ENCODE data around the gene MLF1.

MLF1 gene

GRCh38 chr3:158572766-158573060 is 1.7 kb downstream of the MLF1 start:
- no peaks in the 10 kb centered on the region for H3K27me3 ChIP-seq (ENCODE audit: control insufficient read depth in 5 of 5, insufficient read depth in 4 of 5, low read length in 5 of 5)
- no peaks in the 10 kb centered on the region for H3K36me3 ChIP-seq (ENCODE audit: control insufficient read depth in 5 of 5, insufficient read depth in 5 of 5, low read length in 5 of 5)
- no peaks in the 10 kb centered on the region for H3K9me3 ChIP-seq (ENCODE audit: control insufficient read depth in 5 of 5, low read length in 5 of 5)
- peaks cover 0 to 15% (median 11%) of the 10 kb centered on the region in 5 donors for H3K4me1 ChIP-seq (ENCODE audit: control insufficient read depth in 5 of 5, insufficient read depth in 5 of 5, low read length in 5 of 5)
- H3K27ac ChIP-seq (ENCODE audit: low read depth, low read length), result no peak overlapping the region
- H3K9ac ChIP-seq (ENCODE audit: low read length in 5 of 5), result no peak overlapping the region
- H3K4me3 ChIP-seq (ENCODE audit: low read depth in 1 of 5, low read length in 5 of 5), result no peak overlapping the region

DNA sequence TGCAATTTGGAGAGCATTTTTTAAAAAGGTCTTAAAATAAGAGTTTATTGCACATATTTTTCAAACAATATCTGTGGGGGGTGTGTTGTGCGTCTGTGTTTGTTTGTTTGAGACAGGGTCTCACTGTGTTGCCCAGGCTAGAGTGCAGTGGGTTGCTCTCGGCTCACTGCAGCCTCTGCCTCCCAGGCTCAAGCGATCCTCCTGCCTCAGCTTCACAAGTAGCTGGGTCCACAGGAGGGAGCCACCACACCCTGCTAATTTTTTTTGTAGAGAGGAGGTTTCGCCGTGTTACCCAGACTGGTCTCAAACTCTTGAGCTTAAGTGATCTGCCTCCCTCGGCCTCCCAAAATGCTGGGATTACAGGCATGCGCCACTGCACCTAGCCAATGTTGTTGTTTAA is 2.7 kb downstream of the MLF1 start:
- no peaks in the 10 kb centered on the region for H3K27me3 ChIP-seq (ENCODE audit: control insufficient read depth in 5 of 5, insufficient read depth in 4 of 5, low read length in 5 of 5)
- peaks cover 0 to 15% (median 11%) of the 10 kb centered on the region in 5 donors for H3K4me1 ChIP-seq (ENCODE audit: control insufficient read depth in 5 of 5, insufficient read depth in 5 of 5, low read length in 5 of 5)
- H3K4me3 ChIP-seq (ENCODE audit: low read depth in 1 of 5, low read length in 5 of 5), result no peak overlapping the region
- H3K27ac ChIP-seq (ENCODE audit: low read depth, low read length), result no peak overlapping the region
- no peaks in the 10 kb centered on the region for H3K9me3 ChIP-seq (ENCODE audit: control insufficient read depth in 5 of 5, low read length in 5 of 5)
- H3K9ac ChIP-seq (ENCODE audit: low read length in 5 of 5), result no peak overlapping the region
- no peaks in the 10 kb centered on the region for H3K36me3 ChIP-seq (ENCODE audit: control insufficient read depth in 5 of 5, insufficient read depth in 5 of 5, low read length in 5 of 5)

DNA sequence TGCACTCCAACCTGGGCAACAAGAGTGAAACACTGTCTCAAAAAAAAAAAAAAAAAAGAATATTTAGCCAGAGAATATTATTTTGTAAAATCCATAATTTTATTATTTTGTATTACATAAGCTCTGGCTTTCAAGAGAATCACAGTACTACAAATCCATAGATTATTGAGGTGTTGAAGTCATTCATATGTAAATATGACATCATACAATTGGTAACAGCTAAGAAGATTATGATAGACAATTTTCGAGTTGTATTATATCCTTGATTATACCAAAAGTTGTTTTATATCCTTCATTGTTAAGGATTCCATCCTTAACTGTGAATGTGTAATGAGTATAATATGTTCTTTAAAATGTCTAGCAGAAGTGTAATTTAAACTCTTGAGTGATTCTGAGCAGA is 3.7 kb downstream of the MLF1 start:
- no peak overlapping the region for H3K27ac ChIP-seq (ENCODE audit: low read depth, low read length)
- H3K4me1 ChIP-seq (ENCODE audit: control insufficient read depth in 5 of 5, insufficient read depth in 5 of 5, low read length in 5 of 5), result peaks cover 0 to 15% (median 11%) of the 10 kb centered on the region in 5 donors
- H3K9ac ChIP-seq (ENCODE audit: low read length in 5 of 5), result no peak overlapping the region
- H3K9me3 ChIP-seq (ENCODE audit: control insufficient read depth in 5 of 5, low read length in 5 of 5), result no peaks in the 10 kb centered on the region
- no peaks in the 10 kb centered on the region for H3K27me3 ChIP-seq (ENCODE audit: control insufficient read depth in 5 of 5, insufficient read depth in 4 of 5, low read length in 5 of 5)
- H3K36me3 ChIP-seq (ENCODE audit: control insufficient read depth in 5 of 5, insufficient read depth in 5 of 5, low read length in 5 of 5), result no peaks in the 10 kb centered on the region
- no peak overlapping the region for H3K4me3 ChIP-seq (ENCODE audit: low read depth in 1 of 5, low read length in 5 of 5)

DNA sequence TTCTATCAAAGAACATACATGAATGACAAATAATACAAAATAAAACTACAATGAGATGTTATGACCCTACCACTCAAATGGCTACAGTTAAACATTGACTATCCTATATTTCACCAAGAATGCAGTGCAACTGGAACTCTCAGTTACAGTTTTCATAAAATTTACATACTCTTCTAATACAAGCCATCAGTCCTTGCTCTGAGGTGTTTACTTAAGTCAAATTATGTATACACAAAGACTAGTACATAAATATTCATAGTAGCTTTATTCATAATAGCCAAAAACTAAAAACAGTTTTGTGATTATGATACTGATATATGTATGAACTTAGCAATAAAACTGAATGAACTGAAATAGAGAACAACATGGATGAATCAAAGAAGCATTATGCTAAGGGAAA is 19.2 kb downstream of the MLF1 start:
- Histone ChIP-seq H3K4me1 (ENCODE audit: control insufficient read depth in 5 of 5, insufficient read depth in 5 of 5, low read length in 5 of 5) (no peaks in the 10 kb centered on the region), H3K9ac (ENCODE audit: low read length in 5 of 5) (no peak overlapping the region), H3K27me3 (ENCODE audit: control insufficient read depth in 5 of 5, insufficient read depth in 4 of 5, low read length in 5 of 5) (no peaks in the 10 kb centered on the region), H3K9me3 (ENCODE audit: control insufficient read depth in 5 of 5, low read length in 5 of 5) (no peaks in the 10 kb centered on the region), H3K36me3 (ENCODE audit: control insufficient read depth in 5 of 5, insufficient read depth in 5 of 5, low read length in 5 of 5) (no peaks in the 10 kb centered on the region), H3K4me3 (ENCODE audit: low read depth in 1 of 5, low read length in 5 of 5) (no peak overlapping the region), H3K27ac (ENCODE audit: low read depth, low read length) (no peak overlapping the region)

- Histone ChIP-seq H3K27me3 (ENCODE audit: control insufficient read depth in 5 of 5, insufficient read depth in 4 of 5, low read length in 5 of 5) (no peaks in the 10 kb centered on the region), H3K9ac (ENCODE audit: low read length in 5 of 5) (no peak overlapping the region), H3K27ac (ENCODE audit: low read depth, low read length) (no peak overlapping the region), H3K9me3 (ENCODE audit: control insufficient read depth in 5 of 5, low read length in 5 of 5) (no peaks in the 10 kb centered on the region), H3K36me3 (ENCODE audit: control insufficient read depth in 5 of 5, insufficient read depth in 5 of 5, low read length in 5 of 5) (peaks cover 0 to 5% (median 2%) of the 10 kb centered on the region in 5 donors), H3K4me3 (ENCODE audit: low read depth in 1 of 5, low read length in 5 of 5) (no peak overlapping the region), H3K4me1 (ENCODE audit: control insufficient read depth in 5 of 5, insufficient read depth in 5 of 5, low read length in 5 of 5) (no peaks in the 10 kb centered on the region)
Measured at GRCh38 chr3:158600787-158601186, 29.8 kb downstream of the MLF1 start.

- peaks cover 0 to 5% (median 2%) of the 10 kb centered on the region in 5 donors for H3K36me3 ChIP-seq (ENCODE audit: control insufficient read depth in 5 of 5, insufficient read depth in 5 of 5, low read length in 5 of 5)
- no peaks in the 10 kb centered on the region for H3K9me3 ChIP-seq (ENCODE audit: control insufficient read depth in 5 of 5, low read length in 5 of 5)
- no peak overlapping the region for H3K9ac ChIP-seq (ENCODE audit: low read length in 5 of 5)
- H3K27ac ChIP-seq (ENCODE audit: low read depth, low read length), result no peak overlapping the region
- H3K27me3 ChIP-seq (ENCODE audit: control insufficient read depth in 5 of 5, insufficient read depth in 4 of 5, low read length in 5 of 5), result no peaks in the 10 kb centered on the region
- no peaks in the 10 kb centered on the region for H3K4me1 ChIP-seq (ENCODE audit: control insufficient read depth in 5 of 5, insufficient read depth in 5 of 5, low read length in 5 of 5)
- H3K4me3 ChIP-seq (ENCODE audit: low read depth in 1 of 5, low read length in 5 of 5), result no peak overlapping the region
Measured at GRCh38 chr3:158602227-158602626, 31.2 kb downstream of the MLF1 start.

GRCh38 chr3:158617982-158618875 is 47.2 kb downstream of the MLF1 start:
- H3K9me3 ChIP-seq (ENCODE audit: control insufficient read depth in 5 of 5, low read length in 5 of 5), result peaks cover 0 to 15% (median 7%) of the 10 kb centered on the region in 5 donors
- H3K4me1 ChIP-seq (ENCODE audit: control insufficient read depth in 5 of 5, insufficient read depth in 5 of 5, low read length in 5 of 5), result no peaks in the 10 kb centered on the region
- H3K27ac ChIP-seq (ENCODE audit: low read depth, low read length), result no peak overlapping the region
- no peak overlapping the region for H3K9ac ChIP-seq (ENCODE audit: low read length in 5 of 5)
- H3K36me3 ChIP-seq (ENCODE audit: control insufficient read depth in 5 of 5, insufficient read depth in 5 of 5, low read length in 5 of 5), result no peaks in the 10 kb centered on the region
- H3K27me3 ChIP-seq (ENCODE audit: control insufficient read depth in 5 of 5, insufficient read depth in 4 of 5, low read length in 5 of 5), result no peaks in the 10 kb centered on the region
- no peak overlapping the region for H3K4me3 ChIP-seq (ENCODE audit: low read depth in 1 of 5, low read length in 5 of 5)

DNA sequence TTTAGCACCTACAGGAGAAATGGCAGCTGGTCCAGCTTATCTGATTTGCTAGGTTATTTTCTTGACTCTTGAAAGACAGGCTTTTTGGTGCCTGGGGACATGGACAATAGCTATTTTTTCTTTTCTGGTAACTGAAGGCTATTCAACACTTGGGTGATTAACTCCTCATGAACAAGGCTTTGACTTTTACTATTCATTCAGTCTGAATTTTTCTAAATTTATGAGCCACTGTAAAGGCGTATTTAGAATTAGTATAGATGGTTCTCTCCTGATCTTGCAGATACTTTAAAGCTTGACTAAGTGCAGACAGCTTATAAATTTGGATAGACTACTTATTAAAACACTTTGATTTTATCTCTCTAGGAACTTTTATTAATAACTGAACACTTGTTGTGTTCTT is 54.9 kb downstream of the MLF1 start:
- Histone ChIP-seq H3K27ac (ENCODE audit: low read depth, low read length) (no peak overlapping the region), H3K36me3 (ENCODE audit: control insufficient read depth in 5 of 5, insufficient read depth in 5 of 5, low read length in 5 of 5) (no peaks in the 10 kb centered on the region), H3K9ac (ENCODE audit: low read length in 5 of 5) (no peak overlapping the region), H3K4me1 (ENCODE audit: control insufficient read depth in 5 of 5, insufficient read depth in 5 of 5, low read length in 5 of 5) (no peaks in the 10 kb centered on the region), H3K4me3 (ENCODE audit: low read depth in 1 of 5, low read length in 5 of 5) (no peak overlapping the region), H3K27me3 (ENCODE audit: control insufficient read depth in 5 of 5, insufficient read depth in 4 of 5, low read length in 5 of 5) (no peaks in the 10 kb centered on the region), H3K9me3 (ENCODE audit: control insufficient read depth in 5 of 5, low read length in 5 of 5) (peaks cover 0 to 5% (median 0%) of the 10 kb centered on the region in 5 donors)

DNA sequence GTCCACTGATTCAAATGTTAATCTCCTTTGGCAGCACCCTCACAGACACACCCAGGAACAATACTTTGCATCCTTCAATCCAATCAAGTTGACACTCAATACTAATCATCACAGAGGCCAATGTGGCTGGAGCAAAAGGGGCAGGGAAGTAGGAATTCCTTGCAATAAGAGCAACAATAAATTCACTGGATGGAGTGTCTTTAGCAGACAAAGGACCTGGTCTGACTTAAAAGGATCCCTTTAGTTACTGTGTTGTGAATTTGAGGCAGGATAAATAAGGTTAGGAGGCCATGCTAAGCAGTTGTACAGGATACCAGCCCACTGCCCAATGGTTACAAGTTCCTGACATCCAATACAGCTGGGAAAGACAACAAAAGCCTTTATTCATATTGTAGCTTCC is 61.0 kb downstream of the MLF1 start:
- H3K27me3 ChIP-seq (ENCODE audit: control insufficient read depth in 5 of 5, insufficient read depth in 4 of 5, low read length in 5 of 5), result no peaks in the 10 kb centered on the region
- no peak overlapping the region for H3K27ac ChIP-seq (ENCODE audit: low read depth, low read length)
- no peaks in the 10 kb centered on the region for H3K9me3 ChIP-seq (ENCODE audit: control insufficient read depth in 5 of 5, low read length in 5 of 5)
- no peak overlapping the region for H3K9ac ChIP-seq (ENCODE audit: low read length in 5 of 5)
- H3K4me3 ChIP-seq (ENCODE audit: low read depth in 1 of 5, low read length in 5 of 5), result no peak overlapping the region
- H3K4me1 ChIP-seq (ENCODE audit: control insufficient read depth in 5 of 5, insufficient read depth in 5 of 5, low read length in 5 of 5), result no peaks in the 10 kb centered on the region
- no peaks in the 10 kb centered on the region for H3K36me3 ChIP-seq (ENCODE audit: control insufficient read depth in 5 of 5, insufficient read depth in 5 of 5, low read length in 5 of 5)

DNA sequence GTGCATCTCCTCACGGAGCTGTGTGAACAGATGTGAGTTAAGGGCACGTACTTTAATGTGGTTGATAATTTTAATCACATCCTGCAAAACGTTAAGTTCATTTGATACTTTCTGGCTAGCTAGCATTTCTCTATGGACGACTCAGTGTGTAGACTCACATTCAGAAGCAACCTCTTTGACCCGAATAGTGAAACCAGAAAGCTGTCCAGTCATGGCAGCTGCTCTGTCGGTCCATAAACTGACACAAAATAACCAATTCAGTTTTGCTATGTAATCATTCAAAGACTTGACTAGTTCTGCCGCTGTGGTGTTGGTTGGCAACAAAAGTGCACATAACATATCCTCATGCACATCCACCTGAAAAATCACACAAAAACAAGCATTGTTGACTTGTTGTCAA is 69.7 kb downstream of the MLF1 start:
- Histone ChIP-seq H3K4me1 (ENCODE audit: control insufficient read depth in 5 of 5, insufficient read depth in 5 of 5, low read length in 5 of 5) (peaks cover 1 to 13% (median 8%) of the 10 kb centered on the region in 5 donors), H3K36me3 (ENCODE audit: control insufficient read depth in 5 of 5, insufficient read depth in 5 of 5, low read length in 5 of 5) (no peaks in the 10 kb centered on the region), H3K27ac (ENCODE audit: low read depth, low read length) (no peak overlapping the region), H3K4me3 (ENCODE audit: low read depth in 1 of 5, low read length in 5 of 5) (no peak overlapping the region), H3K9ac (ENCODE audit: low read length in 5 of 5) (no peak overlapping the region), H3K27me3 (ENCODE audit: control insufficient read depth in 5 of 5, insufficient read depth in 4 of 5, low read length in 5 of 5) (no peaks in the 10 kb centered on the region), H3K9me3 (ENCODE audit: control insufficient read depth in 5 of 5, low read length in 5 of 5) (no peaks in the 10 kb centered on the region)
